ENCODE results near the gene ACAN.

- TF ChIP-seq CTCF (IDR thresholded peaks at IDR 0.05): no peak
- no peak for TF ChIP-seq POLR2A (IDR thresholded peaks at IDR 0.05)
These were observed 20.8 kb upstream of the ACAN start for GRCh38 chr15:88782465-88782864.

Data from suprapubic skin (tissue), 3 donors.